Neural progenitor cell (in vitro differentiated cells): ENCODE data around the gene SMAD7. TPM values are rescaled to one million over a fixed set of nuclear protein-coding genes. Genes with fewer than 3 reads are reported as not detected.

Experiments
- DNase-seq: peaks from one replicate; pipeline ENCODE4 v3.0.0-alpha.2; 2016; ENCODE audit warnings: low spot score
- H2AFZ ChIP-seq: fragments of 200-600 bp; sonication (generic); replicated peaks from 2 replicates; pipeline ENCODE4 v1.6.1; 2016; ENCODE audit warnings: antibody characterized with exemption
- H3F3A ChIP-seq: fragments of 200-600 bp; sonication (generic); 2 replicates; pipeline ENCODE4 v1.6.1; 2016; ENCODE audit warnings: antibody characterized with exemption, low read depth
- H3K27ac ChIP-seq: fragments of 200-600 bp; sonication (generic); 2 replicates; pipeline ENCODE4 v1.5.1; 2016; ENCODE audit warnings: mild to moderate bottlenecking
- H3K27me3 ChIP-seq: fragments of 200-600 bp; sonication (generic); 2 replicates; pipeline ENCODE4 v1.6.1; 2016; ENCODE audit warnings: mild to moderate bottlenecking, moderate library complexity
- H3K36me3 ChIP-seq: fragments of 200-600 bp; sonication (generic); 2 replicates; pipeline ENCODE4 v1.5.1; 2016
- H3K4me1 ChIP-seq: fragments of 200-600 bp; sonication (generic); 2 replicates; pipeline ENCODE4 v1.6.1; 2016; ENCODE audit warnings: mixed run types
- H3K4me2 ChIP-seq: fragments of 200-600 bp; sonication (generic); 2 replicates; pipeline ENCODE4 v1.6.1; 2016
- H3K4me3 ChIP-seq: fragments of 200-600 bp; sonication (generic); 2 replicates; pipeline ENCODE4 v1.5.1; 2016
- H3K79me2 ChIP-seq: fragments of 200-600 bp; sonication (generic); 2 replicates; pipeline ENCODE4 v1.6.1; 2016; ENCODE audit warnings: low read depth
- H3K9ac ChIP-seq: fragments of 200-600 bp; sonication (generic); 2 replicates; pipeline ENCODE4 v1.6.1; 2016
- H3K9me3 ChIP-seq: fragments of 200-600 bp; sonication (generic); 2 replicates; pipeline ENCODE4 v1.5.1; 2016; ENCODE audit warnings: low read depth
- H4K20me1 ChIP-seq: fragments of 200-600 bp; sonication (generic); 2 replicates; pipeline ENCODE4 v1.6.1; 2016; ENCODE audit warnings: low read depth
- H3K27ac Mint-ChIP-seq: 3 replicates; pipeline ENCODE4 v1.8.0; 2021; ENCODE audit warnings: mixed read lengths
- H3K27me3 Mint-ChIP-seq: 2 replicates; pipeline ENCODE4 v1.8.0; 2022; ENCODE audit warnings: low read depth, mild to moderate bottlenecking, inconsistent platforms, moderate library complexity, mixed read lengths; ENCODE audit not compliant: insufficient read depth
- H3K36me3 Mint-ChIP-seq: 3 replicates; pipeline ENCODE4 v1.8.0; 2021; ENCODE audit warnings: mixed read lengths
- H3K4me1 Mint-ChIP-seq: 3 replicates; pipeline ENCODE4 v1.8.0; 2021; ENCODE audit warnings: mixed read lengths
- H3K4me3 Mint-ChIP-seq: 3 replicates; pipeline ENCODE4 v1.8.0; 2021; ENCODE audit warnings: mild to moderate bottlenecking, moderate library complexity, mixed read lengths
- H3K9me3 Mint-ChIP-seq: 3 replicates; pipeline ENCODE4 v1.8.0; 2020; ENCODE audit warnings: mixed read lengths
- EZH2 ChIP-seq: fragments of 200-600 bp; sonication (generic); IDR thresholded peaks from 2 replicates; pipeline ENCODE4 v1.6.1; 2017; ENCODE audit warnings: antibody characterized with exemption, mild to moderate bottlenecking, moderate library complexity
- EZH2phosphoT487 ChIP-seq: fragments of 200-600 bp; sonication (generic); IDR thresholded peaks from 2 replicates; pipeline ENCODE4 v1.6.1; 2017; ENCODE audit warnings: antibody characterized with exemption
- total RNA-seq: library from RNA; depleted of rRNA; stranded (reverse); fragments of >200 nt; gene quantifications from 2 replicates; pipeline ENCODE4 v1.2.3, GENCODE V29; 2015; ENCODE audit warnings: low replicate concordance
- TF ChIP-seq, protein P1 (sequence below): fragments of 200-600 bp; sonication (generic); IDR thresholded peaks from 2 replicates; pipeline ENCODE4 v1.5.1; 2017; ENCODE audit warnings: antibody characterized with exemption, mild to moderate bottlenecking

SMAD7 gene
- total RNA-seq, 1 donor from 2014 or later = 1.1 TPM

DNA sequence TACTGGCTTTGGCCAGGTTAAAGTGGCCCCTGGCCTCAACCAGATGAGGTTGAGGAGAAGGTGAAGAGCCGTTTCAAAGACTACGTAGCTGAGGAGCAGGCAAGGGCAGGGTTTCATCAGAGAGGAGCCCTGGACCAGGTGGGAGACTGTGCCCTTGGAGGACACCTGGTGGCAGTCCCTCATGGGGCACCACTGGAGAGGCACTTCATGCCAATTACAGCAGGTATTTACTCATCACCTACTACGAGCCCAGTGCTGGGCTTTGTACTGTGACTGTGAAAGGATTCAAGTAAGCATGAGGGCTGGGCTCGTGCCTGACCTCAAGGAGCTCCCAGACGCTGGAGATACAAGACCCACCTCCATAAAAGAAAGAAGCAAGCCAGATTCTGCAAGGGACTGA is 37.6 kb downstream of the SMAD7 start:
- peaks cover 32% of the 10 kb centered on the region for H3K4me1 Mint-ChIP-seq
- no peaks in the 10 kb centered on the region for H3K79me2 ChIP-seq
- TF ChIP-seq EZH2 = no peak
- no peak for TF ChIP-seq EZH2phosphoT487
- TF ChIP-seq, protein P1, sequence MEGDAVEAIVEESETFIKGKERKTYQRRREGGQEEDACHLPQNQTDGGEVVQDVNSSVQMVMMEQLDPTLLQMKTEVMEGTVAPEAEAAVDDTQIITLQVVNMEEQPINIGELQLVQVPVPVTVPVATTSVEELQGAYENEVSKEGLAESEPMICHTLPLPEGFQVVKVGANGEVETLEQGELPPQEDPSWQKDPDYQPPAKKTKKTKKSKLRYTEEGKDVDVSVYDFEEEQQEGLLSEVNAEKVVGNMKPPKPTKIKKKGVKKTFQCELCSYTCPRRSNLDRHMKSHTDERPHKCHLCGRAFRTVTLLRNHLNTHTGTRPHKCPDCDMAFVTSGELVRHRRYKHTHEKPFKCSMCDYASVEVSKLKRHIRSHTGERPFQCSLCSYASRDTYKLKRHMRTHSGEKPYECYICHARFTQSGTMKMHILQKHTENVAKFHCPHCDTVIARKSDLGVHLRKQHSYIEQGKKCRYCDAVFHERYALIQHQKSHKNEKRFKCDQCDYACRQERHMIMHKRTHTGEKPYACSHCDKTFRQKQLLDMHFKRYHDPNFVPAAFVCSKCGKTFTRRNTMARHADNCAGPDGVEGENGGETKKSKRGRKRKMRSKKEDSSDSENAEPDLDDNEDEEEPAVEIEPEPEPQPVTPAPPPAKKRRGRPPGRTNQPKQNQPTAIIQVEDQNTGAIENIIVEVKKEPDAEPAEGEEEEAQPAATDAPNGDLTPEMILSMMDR = no peak
- no peaks in the 10 kb centered on the region for H3K9me3 ChIP-seq
- H4K20me1 ChIP-seq = no peaks in the 10 kb centered on the region
- no peaks in the 10 kb centered on the region for H3K27me3 ChIP-seq
- no peak for DNase-seq
- H3K9me3 Mint-ChIP-seq = no peaks in the 10 kb centered on the region
- no peak overlapping the region for H3K4me3 Mint-ChIP-seq
- H2AFZ ChIP-seq = no peak overlapping the region
- no peak overlapping the region for H3K27ac ChIP-seq
- H3K36me3 ChIP-seq = no peaks in the 10 kb centered on the region
- peaks cover 3% of the 10 kb centered on the region for H3K36me3 Mint-ChIP-seq
- H3K4me2 ChIP-seq = no peak overlapping the region
- H3K27me3 Mint-ChIP-seq = peaks cover 9% of the 10 kb centered on the region
- H3K9ac ChIP-seq = no peak overlapping the region
- no peak overlapping the region for H3K4me3 ChIP-seq
- H3K27ac Mint-ChIP-seq = no peak overlapping the region
- H3K4me1 ChIP-seq = peaks cover 7% of the 10 kb centered on the region
- H3F3A ChIP-seq = no peaks in the 10 kb centered on the region

DNA sequence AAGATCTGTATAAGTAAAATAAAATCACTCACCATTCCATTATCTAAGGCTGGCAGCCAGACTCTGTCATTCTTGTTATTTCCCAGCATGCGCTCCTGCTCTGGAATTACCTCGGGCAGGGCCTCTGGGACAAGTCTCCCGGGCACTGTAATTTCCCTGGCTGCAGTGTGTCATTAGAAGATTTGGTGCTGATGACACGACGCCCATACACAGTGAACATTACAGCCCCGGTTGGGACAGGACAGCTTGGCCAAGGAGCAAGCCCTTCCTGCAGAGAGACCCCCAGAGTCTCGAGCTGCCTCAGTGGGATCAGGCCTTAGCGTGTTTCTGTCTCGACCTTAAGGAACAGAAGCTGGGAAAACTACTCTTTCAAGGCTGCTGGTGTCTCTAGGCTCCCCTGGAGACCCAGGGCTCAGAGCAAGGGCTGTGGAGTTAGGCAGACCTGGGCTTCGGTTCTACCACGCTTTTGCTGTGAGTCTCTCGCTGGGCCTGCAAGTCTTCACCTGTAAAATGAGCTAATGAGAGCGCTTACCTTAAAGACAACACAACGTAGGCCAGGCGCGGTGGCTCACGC is 39.7 kb downstream of the SMAD7 start:
- DNase-seq = no peak
- H3K4me1 ChIP-seq = peaks cover 7% of the 10 kb centered on the region
- H3K4me1 Mint-ChIP-seq = peaks cover 23% of the 10 kb centered on the region
- no peaks in the 10 kb centered on the region for H3K27me3 ChIP-seq
- H3K9ac ChIP-seq = no peak overlapping the region
- no peak overlapping the region for H3K27ac ChIP-seq
- no peaks in the 10 kb centered on the region for H3K36me3 Mint-ChIP-seq
- peak overlapping the region; percentile 25 for H3K27ac Mint-ChIP-seq
- no peaks in the 10 kb centered on the region for H4K20me1 ChIP-seq
- H3K79me2 ChIP-seq = no peaks in the 10 kb centered on the region
- H3K27me3 Mint-ChIP-seq = peaks cover 6% of the 10 kb centered on the region
- no peak overlapping the region for H3K4me3 ChIP-seq
- no peaks in the 10 kb centered on the region for H3F3A ChIP-seq
- H2AFZ ChIP-seq = no peak overlapping the region
- H3K4me3 Mint-ChIP-seq = no peak overlapping the region
- H3K9me3 ChIP-seq = no peaks in the 10 kb centered on the region
- H3K9me3 Mint-ChIP-seq = no peaks in the 10 kb centered on the region
- TF ChIP-seq EZH2phosphoT487 (no peak), EZH2 (no peak)
- TF ChIP-seq, protein P1 = no peak
- no peak overlapping the region for H3K4me2 ChIP-seq
- no peaks in the 10 kb centered on the region for H3K36me3 ChIP-seq

DNA sequence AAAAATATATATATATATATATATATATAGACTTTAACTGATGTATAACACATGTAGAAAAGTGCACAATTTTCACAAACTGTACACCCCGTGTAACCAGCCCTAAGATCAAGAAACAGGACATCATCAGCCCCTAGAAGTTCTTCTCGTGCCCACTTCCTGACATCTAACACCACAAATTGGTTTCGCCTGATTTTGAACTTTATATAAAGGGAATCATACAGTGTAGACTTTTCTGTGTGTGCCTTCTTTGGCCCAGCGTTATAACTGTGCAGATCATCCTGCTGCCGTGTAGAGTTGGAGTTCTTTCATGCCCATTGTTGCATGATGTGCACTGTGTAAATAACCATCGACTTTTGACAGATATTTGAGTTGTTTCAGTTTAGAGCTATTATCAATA is 41.0 kb downstream of the SMAD7 start:
- TF ChIP-seq EZH2 (no peak), EZH2phosphoT487 (no peak)
- TF ChIP-seq, protein P1 = no peak
- no peaks in the 10 kb centered on the region for H3K36me3 Mint-ChIP-seq
- Histone ChIP-seq H3K27ac (no peak overlapping the region), H3F3A (no peaks in the 10 kb centered on the region), H3K9ac (no peak overlapping the region), H3K79me2 (no peaks in the 10 kb centered on the region), H2AFZ (no peak overlapping the region), H3K4me2 (no peak overlapping the region), H3K4me3 (no peak overlapping the region), H3K36me3 (no peaks in the 10 kb centered on the region), H3K27me3 (no peaks in the 10 kb centered on the region), H4K20me1 (no peaks in the 10 kb centered on the region), H3K4me1 (peaks cover 3% of the 10 kb centered on the region), H3K9me3 (no peaks in the 10 kb centered on the region)
- peaks cover 13% of the 10 kb centered on the region for H3K4me1 Mint-ChIP-seq
- H3K9me3 Mint-ChIP-seq = peaks cover 4% of the 10 kb centered on the region
- H3K27me3 Mint-ChIP-seq = peaks cover 10% of the 10 kb centered on the region
- H3K4me3 Mint-ChIP-seq = no peak overlapping the region
- no peak for DNase-seq
- H3K27ac Mint-ChIP-seq = no peak overlapping the region
